Tibial artery (tissue), 4 donors: ENCODE data around the gene CACNA1C.

Experiments used
- DNase-seq, 2 donors: peaks; one replicate each; pipeline ENCODE4 v3.0.0-alpha.2; 2019
- H3K27ac ChIP-seq, 2 donors: fragments of 200-600 bp; sonication (generic) in 1 of 2; 1 replicate in 1 of 2; 2 replicates in 1 of 2; pipeline ENCODE4 v1.5.1; 2018 to 2019; ENCODE audit warnings: mild to moderate bottlenecking in 1 of 2
- H3K27me3 ChIP-seq, 2 donors: fragments of 200-600 bp; sonication (generic) in 1 of 2; one replicate each; pipeline versions ENCODE4 v1.5.1 to v1.6.0; 2016 to 2019
- H3K36me3 ChIP-seq, 3 donors: fragments of 200-600 bp; sonication (generic) in 2 of 3; one replicate each; pipeline ENCODE4 v1.5.1; 2016 to 2019; ENCODE audit warnings: mild to moderate bottlenecking in 2 of 3
- H3K4me1 ChIP-seq, 4 donors: fragments of 200-600 bp; sonication (generic) in 2 of 4; 1 replicate in 3 of 4; 2 replicates in 1 of 4; pipeline ENCODE4 v1.5.1; 2016 to 2019
- H3K4me3 ChIP-seq, 2 donors: fragments of 200-600 bp; sonication (generic) in 1 of 2; 1 replicate in 1 of 2; 2 replicates in 1 of 2; pipeline ENCODE4 v1.5.1; 2018 to 2019; ENCODE audit warnings: mild to moderate bottlenecking in 2 of 2
- H3K9me3 ChIP-seq, 3 donors: fragments of 200-600 bp; sonication (generic) in 1 of 3; one replicate each; pipeline ENCODE4 v1.5.1; 2016 to 2019
- intact Hi-C: fragments of 100-400 bp; cut with DNase I; formaldehyde crosslinking; loops from one replicate; pipeline ENCODE4 v1.15.0; 2023; ENCODE audit warnings: low total_unique reads
- TF ChIP-seq, protein P1 (sequence below), 2 experiments: fragments of 200-600 bp in 1 of 2; fragments of 450-650 bp in 1 of 2; IDR thresholded peaks; one replicate each; pipeline ENCODE4 v1.5.1; 2017 to 2019; ENCODE audit warnings: antibody characterized with exemption in 2 of 2, mild to moderate bottlenecking in 1 of 2, moderate library complexity in 1 of 2

CACNA1C gene

DNA sequence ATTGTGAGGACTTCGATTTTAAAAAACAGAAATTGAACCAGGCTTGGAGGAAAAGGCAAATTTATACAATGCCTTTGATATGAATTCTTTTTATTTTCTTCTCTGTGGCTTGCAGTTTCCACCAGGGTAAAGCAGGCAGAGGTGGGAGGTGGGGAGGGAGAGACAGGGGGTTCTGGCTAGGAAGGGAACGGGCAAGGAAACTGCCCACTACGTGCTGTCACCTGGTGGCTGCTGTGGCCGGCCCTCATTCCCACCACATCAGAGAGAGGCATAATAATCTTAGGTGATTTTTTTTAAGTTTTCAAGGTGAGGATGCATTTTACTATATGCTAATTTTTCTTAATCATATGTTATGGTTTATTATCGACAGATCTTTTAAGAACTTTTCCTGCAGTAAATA, 145.8 kb downstream of the CACNA1C start:
- peak overlapping the region in 1 of 2 donors; percentile 3 for H3K27ac ChIP-seq
- no peaks in the 10 kb centered on the region for H3K9me3 ChIP-seq
- TF ChIP-seq, protein P1, sequence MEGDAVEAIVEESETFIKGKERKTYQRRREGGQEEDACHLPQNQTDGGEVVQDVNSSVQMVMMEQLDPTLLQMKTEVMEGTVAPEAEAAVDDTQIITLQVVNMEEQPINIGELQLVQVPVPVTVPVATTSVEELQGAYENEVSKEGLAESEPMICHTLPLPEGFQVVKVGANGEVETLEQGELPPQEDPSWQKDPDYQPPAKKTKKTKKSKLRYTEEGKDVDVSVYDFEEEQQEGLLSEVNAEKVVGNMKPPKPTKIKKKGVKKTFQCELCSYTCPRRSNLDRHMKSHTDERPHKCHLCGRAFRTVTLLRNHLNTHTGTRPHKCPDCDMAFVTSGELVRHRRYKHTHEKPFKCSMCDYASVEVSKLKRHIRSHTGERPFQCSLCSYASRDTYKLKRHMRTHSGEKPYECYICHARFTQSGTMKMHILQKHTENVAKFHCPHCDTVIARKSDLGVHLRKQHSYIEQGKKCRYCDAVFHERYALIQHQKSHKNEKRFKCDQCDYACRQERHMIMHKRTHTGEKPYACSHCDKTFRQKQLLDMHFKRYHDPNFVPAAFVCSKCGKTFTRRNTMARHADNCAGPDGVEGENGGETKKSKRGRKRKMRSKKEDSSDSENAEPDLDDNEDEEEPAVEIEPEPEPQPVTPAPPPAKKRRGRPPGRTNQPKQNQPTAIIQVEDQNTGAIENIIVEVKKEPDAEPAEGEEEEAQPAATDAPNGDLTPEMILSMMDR (IDR thresholded peaks at IDR 0.05), result no peak
- H3K36me3 ChIP-seq, result no peaks in the 10 kb centered on the region
- H3K27me3 ChIP-seq, result no peaks in the 10 kb centered on the region
- DNase-seq, result peak in 1 of 2 donors; percentile 13
- H3K4me3 ChIP-seq, result no peak overlapping the region
- intact Hi-C loops, result no loop called here
- peaks cover 0 to 46% (median 13%) of the 10 kb centered on the region in 4 donors for H3K4me1 ChIP-seq

DNA sequence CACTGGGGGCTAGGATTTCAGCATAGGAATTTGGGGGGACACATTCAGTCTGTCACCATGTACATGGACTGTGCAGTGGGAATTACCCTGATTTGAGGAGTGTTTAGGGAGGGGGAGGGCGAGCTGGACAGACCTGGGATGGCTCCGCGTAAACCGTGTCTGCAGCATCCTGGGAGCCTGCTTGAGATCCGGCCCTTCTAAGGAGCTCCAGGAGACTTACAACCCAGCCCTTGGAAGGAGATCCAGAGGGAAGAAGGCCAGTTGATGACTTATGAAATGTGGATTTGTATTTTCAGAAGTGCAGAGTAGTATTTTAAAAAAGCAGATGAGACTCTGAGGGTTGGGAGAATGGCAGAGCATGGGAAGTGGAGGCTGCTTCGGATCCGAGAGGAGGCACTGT, 153.2 kb downstream of the CACNA1C start:
- TF ChIP-seq, protein P1 (IDR thresholded peaks at IDR 0.05), result no peak
- DNase-seq, result no peak
- Histone ChIP-seq H3K4me3 (no peak overlapping the region), H3K27ac (no peak overlapping the region), H3K9me3 (no peaks in the 10 kb centered on the region), H3K4me1 (peaks cover 0 to 25% (median 2%) of the 10 kb centered on the region in 4 donors), H3K36me3 (no peaks in the 10 kb centered on the region), H3K27me3 (no peaks in the 10 kb centered on the region)
- intact Hi-C loops, result no loop called here

DNA sequence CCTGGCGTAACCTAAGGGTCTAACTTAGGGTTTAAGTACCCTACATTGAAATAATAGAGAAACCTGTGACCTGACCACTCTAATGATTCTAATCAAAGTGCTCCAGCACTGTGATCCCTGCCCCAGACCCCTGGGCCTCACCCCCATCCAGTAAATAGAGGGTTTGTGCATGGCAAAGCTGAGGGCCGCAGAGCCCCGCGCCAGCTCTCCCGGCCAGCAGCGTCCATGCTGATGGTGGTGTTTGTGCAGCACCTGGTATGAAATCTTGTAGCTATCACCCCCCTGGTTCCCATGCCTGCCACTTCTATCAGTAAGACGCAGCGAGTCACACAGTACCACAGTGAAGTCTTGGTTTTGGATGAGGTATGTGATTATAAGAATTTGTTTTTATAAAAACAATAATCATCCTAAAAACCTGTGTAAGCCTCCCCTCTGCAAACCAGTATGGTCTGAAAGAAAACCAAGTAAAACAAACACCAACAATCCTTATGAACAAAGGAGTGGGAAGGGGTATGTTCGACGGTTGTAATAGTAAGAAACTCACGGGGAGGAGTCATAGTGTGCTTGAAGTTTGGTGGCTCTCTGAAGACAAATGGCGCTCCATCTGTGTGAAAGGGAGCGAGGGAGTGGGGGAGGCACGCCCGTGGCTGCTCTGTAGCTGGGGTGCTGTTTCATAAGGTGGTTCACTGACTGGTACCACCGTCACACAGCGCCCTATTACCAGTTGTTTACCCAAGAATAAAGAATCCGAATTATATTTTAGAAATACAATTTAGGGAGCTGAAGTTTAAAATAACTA, 156.2 kb downstream of the CACNA1C start:
- Histone ChIP-seq H3K27me3 (no peaks in the 10 kb centered on the region), H3K4me3 (no peak overlapping the region), H3K36me3 (no peaks in the 10 kb centered on the region), H3K4me1 (peaks cover 0 to 46% (median 15%) of the 10 kb centered on the region in 4 donors), H3K9me3 (no peaks in the 10 kb centered on the region), H3K27ac (no peak overlapping the region)
- TF ChIP-seq, protein P1 (IDR thresholded peaks at IDR 0.05), result no peak
- no peak for DNase-seq
- intact Hi-C loops, result no loop called here

DNA sequence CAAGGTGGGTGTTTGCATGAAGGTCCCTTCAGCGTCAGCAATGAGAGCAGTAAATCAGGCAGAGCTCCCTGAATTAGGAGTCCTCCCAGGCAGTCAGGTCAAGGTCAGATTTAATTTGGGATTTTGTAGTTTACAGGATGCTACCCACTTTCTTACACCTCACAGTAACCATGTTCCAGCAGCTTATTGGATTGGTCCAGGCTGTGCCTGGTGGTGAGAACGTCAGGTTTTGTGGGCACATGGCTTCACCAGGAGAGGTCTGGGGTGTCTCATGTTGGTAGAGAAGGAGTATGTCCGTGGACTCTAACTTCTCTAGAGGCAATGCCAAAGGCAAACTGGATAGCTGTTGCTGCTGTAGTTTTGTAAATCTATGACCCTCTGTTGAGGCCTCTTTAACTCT, 158.3 kb downstream of the CACNA1C start:
- H3K27ac ChIP-seq, result no peak overlapping the region
- peaks cover 0 to 54% (median 17%) of the 10 kb centered on the region in 4 donors for H3K4me1 ChIP-seq
- intact Hi-C loops, result no loop called here
- H3K9me3 ChIP-seq, result no peaks in the 10 kb centered on the region
- TF ChIP-seq, protein P1 (IDR thresholded peaks at IDR 0.05), result no peak
- H3K36me3 ChIP-seq, result peaks cover 0 to 6% (median 0%) of the 10 kb centered on the region in 3 donors
- DNase-seq, result no peak
- no peak overlapping the region for H3K4me3 ChIP-seq
- no peaks in the 10 kb centered on the region for H3K27me3 ChIP-seq

DNA sequence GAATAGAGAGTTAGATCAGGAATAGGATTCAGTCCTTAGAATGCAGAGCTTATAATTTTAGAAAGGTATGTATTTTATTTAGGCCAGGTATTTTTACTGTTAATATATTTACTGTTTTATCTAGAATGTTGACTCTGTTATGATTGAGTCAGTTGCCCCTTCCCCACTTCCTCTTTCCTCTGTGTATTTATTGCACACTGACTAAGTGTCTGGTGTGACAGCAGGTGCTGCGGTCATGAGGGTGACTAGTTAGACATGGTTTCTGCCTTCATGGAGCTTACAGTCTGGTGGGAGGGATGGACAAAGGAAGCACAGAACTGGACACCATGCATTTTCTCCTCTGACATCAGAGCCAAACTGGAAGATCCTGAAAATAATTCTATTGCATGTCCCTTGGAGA, 159.8 kb downstream of the CACNA1C start:
- peaks cover 0 to 6% (median 0%) of the 10 kb centered on the region in 3 donors for H3K36me3 ChIP-seq
- intact Hi-C loops, result no loop called here
- TF ChIP-seq, protein P1 (IDR thresholded peaks at IDR 0.05), result no peak
- peak overlapping the region in 1 of 2 donors; percentile 22 for H3K27ac ChIP-seq
- H3K27me3 ChIP-seq, result no peaks in the 10 kb centered on the region
- peaks cover 0 to 52% (median 17%) of the 10 kb centered on the region in 4 donors for H3K4me1 ChIP-seq
- H3K9me3 ChIP-seq, result no peaks in the 10 kb centered on the region
- no peak overlapping the region for H3K4me3 ChIP-seq
- DNase-seq, result no peak
